ENCODE data around the gene TEX29.

Gene TEX29

DNA sequence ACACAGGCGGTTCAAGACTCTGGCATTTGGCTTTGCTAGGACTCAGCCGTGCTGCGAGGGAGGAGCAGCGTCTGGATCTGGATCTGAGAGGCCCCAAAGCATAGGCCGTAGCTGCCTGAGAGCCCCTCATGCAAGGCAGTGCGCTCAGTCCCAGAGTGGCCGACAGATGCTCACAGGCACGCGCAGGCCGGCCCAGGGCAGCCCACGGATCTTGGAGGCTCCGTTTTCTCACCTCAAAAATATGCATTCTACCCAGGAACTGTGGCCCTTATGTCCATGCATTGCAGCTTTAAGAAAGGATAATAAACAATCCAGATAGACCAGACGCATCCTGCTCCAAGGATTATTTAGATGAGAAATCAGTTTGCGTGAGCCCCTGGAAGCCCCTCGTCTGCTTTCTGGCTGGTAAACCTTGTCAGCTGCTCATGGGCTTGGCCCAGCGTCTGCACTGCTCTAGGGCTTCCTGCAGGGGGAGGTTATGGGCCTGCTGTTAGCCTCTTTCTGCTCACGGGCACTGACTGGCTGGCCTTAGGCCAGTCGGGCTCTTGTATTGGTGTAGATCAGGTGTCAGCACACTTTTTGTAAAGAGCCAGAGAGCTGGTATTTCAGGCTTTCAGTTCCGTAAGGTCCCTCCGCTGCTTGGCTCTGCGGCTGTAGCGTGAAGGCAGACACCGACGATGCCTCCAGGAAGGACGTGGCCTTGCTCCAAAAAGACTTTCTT lies 24.2 kb downstream of the TEX29 start:
- no peak for DNase-seq (ENCODE audit: low spot score)
- in situ Hi-C loops (cut with MboI; ENCODE audit: low sequenced_read_pairs, unreplicated experiment): no loop called here

DNA sequence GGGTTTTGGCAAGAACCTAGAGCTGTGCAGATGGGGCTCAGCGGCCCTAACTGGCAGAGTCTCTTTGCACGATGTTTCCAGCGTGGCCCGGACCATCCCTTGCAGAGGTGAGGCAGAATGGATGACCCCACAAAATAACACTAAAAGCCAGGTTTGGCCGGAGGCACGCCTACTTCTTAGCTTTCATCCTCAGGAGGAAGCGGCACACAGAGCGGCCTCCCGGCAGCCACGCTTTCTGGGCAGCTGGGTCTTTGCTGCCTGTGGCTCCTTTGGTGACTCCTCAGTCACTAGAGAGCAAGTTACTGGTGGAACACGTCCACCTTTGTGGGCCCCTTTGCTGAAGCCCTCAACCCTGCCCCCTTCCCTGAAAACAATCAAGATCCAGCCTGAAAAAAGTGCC lies 25.2 kb downstream of the TEX29 start:
- no peak for DNase-seq (ENCODE audit: low spot score)
- TF ChIP-seq, protein P1, sequence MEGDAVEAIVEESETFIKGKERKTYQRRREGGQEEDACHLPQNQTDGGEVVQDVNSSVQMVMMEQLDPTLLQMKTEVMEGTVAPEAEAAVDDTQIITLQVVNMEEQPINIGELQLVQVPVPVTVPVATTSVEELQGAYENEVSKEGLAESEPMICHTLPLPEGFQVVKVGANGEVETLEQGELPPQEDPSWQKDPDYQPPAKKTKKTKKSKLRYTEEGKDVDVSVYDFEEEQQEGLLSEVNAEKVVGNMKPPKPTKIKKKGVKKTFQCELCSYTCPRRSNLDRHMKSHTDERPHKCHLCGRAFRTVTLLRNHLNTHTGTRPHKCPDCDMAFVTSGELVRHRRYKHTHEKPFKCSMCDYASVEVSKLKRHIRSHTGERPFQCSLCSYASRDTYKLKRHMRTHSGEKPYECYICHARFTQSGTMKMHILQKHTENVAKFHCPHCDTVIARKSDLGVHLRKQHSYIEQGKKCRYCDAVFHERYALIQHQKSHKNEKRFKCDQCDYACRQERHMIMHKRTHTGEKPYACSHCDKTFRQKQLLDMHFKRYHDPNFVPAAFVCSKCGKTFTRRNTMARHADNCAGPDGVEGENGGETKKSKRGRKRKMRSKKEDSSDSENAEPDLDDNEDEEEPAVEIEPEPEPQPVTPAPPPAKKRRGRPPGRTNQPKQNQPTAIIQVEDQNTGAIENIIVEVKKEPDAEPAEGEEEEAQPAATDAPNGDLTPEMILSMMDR (IDR thresholded peaks at IDR 0.05; ENCODE audit: borderline replicate concordance, control extremely low read depth, extremely low read depth, insufficient read depth, missing control alignments): no peak
- in situ Hi-C loops (cut with MboI; ENCODE audit: low sequenced_read_pairs, unreplicated experiment): no loop called here

More for the DNA sequence above, 24.2 kb downstream of the TEX29 start:
- TF ChIP-seq, protein P1 (IDR thresholded peaks at IDR 0.05; ENCODE audit: borderline replicate concordance, control extremely low read depth, extremely low read depth, insufficient read depth, missing control alignments): no peak

DNA sequence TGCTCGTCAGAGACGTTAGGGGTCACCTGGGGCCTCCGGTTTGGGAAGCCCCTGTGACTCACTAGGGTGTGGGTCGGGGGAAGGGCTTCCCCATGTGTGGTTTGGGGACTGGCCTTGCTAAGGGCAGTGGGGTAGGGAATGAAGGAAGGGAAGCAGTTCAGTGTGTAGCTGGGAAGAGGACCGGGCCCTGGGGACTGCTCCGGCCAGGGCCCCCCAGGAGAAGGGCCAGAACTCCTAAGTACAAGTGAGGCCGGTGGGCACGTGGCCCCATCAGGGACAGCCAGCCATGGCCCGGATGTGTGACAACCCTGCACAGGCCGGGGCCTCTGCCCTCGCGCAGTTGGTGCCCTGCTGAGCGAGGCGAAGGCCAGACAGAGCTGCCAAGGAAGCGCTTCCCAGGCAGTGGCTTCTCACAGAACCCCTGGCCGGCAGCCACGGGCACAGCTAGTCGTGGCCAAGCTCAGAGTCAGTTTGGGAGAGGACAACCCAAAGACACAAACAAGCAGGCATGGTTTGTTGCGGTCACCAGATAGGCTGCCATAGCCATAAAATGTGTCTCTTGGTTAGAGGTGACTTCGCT lies 25.7 kb downstream of the TEX29 start:
- in situ Hi-C loops (cut with MboI; ENCODE audit: low sequenced_read_pairs, unreplicated experiment): no loop called here
- TF ChIP-seq, protein P1 (IDR thresholded peaks at IDR 0.05; ENCODE audit: borderline replicate concordance, control extremely low read depth, extremely low read depth, insufficient read depth, missing control alignments): no peak
- DNase-seq (ENCODE audit: low spot score): no peak

DNA sequence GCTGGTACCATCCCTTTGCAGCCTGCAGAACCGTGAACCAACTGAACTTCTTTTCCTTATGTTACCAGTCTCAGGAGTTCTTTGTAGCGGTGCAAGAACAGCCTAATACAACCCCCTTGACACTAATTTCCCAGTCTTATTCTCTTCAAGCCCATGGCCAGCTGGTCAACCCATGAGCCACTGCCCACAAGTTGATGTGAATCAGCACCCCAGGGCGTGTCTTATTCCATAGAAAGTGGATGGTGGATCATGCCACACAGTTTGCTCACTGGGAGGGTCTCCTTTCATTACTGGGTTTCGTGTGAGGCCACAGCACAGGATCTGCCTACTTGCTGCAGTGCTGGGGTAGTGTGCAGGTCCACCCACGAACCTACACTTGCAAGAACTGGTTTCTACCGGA lies 27.0 kb downstream of the TEX29 start:
- no peak for DNase-seq (ENCODE audit: low spot score)
- TF ChIP-seq, protein P1 (IDR thresholded peaks at IDR 0.05; ENCODE audit: borderline replicate concordance, control extremely low read depth, extremely low read depth, insufficient read depth, missing control alignments): no peak
- in situ Hi-C loops (cut with MboI; ENCODE audit: low sequenced_read_pairs, unreplicated experiment): no loop called here

DNA sequence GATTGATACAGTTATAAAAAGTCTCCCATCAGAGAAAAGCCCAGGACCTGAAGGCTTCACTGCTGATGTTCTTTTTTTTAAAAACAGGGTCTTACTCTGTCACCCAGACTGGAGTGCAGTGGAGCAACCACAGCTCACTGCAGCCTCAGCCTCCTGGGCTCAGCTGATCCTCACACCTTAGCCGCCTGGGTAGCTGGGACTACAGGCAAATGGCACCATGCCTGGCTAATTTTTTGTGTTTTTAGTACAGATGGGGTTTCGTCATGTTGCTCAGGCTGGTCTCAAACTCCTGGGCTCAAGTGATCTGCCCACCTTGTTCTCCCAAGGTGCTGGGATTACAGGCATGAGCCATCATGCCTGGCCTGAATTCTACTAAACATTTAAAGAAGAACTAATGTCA lies 33.1 kb downstream of the TEX29 start:
- in situ Hi-C loops (cut with MboI; ENCODE audit: low sequenced_read_pairs, unreplicated experiment): no loop called here
- TF ChIP-seq, protein P1 (IDR thresholded peaks at IDR 0.05; ENCODE audit: borderline replicate concordance, control extremely low read depth, extremely low read depth, insufficient read depth, missing control alignments): no peak
- DNase-seq (ENCODE audit: low spot score): no peak

DNA sequence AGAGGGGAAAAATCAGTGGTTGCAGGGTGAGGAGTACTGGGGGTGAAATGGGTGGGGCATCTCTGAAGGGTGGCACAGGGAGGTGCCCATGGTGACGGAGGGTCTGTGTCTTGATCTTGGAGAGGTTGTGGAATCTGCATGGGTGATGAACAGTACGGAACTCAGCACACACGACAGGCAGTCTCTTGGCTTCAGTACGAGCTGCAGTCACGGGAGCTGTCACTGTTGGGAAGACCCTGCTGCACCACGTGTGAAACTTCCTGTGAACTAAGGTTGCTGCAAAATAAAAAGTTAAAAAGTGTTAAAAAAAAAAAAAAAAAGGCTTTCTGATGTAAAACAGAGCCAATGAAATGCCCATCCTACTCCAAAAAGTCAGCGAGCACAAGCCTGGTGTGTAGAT lies 34.3 kb downstream of the TEX29 start:
- in situ Hi-C loops (cut with MboI; ENCODE audit: low sequenced_read_pairs, unreplicated experiment): no loop called here
- TF ChIP-seq, protein P1 (IDR thresholded peaks at IDR 0.05; ENCODE audit: borderline replicate concordance, control extremely low read depth, extremely low read depth, insufficient read depth, missing control alignments): no peak
- DNase-seq (ENCODE audit: low spot score): no peak

Data from GM13976 (cell line).